Hematopoietic multipotent progenitor cell treated with erythropoietin and hydrocortisone succinate and interleukin-3 and kit ligand, for 6 days (in vitro differentiated cells): ENCODE results near the gene LRCH3.
"Not testable (repeated sequence)": the region's sequence is repeated elsewhere in the genome, so short reads cannot be mapped to it uniquely, and the experiment has no call there.

ENCODE experiments used
- DNase-seq: peaks from one replicate; pipeline ENCODE4 v3.0.0-alpha.2; 2015

LRCH3 gene

DNA sequence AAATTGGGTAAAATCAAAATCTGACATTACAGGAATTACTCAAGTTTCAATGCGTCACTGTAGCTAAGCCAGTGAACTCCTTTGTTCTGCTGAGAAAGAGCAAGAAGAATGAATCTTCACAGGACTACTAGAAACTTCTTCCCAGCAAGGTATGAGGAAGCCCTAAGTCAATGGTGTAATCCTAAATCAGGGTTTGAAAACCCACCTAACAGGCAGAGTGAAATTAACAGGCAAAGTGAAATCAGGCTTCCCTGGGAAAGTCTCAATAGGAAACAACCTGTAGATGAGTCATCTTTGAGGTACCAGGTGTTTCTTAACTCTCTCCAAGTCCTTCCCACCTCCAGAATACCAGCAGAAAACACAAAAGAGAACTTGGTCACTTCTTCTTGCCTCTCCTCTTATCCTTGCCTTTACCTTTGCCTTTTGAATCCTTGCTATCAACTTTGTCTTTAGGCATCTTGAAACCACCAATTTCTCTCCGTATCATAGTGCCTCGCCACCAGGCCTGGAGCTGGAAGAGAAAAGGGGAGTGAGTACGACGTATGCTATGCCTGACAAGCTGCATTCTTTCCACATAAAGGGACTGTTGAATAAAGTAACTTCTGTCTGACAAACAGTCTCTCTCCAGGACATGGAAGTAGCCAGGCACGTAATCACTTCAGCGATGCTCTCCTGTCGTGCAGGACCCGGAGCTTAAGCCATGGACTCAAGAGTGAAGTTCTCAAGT, 98.3 kb downstream of the LRCH3 start:
- no peak for DNase-seq

DNA sequence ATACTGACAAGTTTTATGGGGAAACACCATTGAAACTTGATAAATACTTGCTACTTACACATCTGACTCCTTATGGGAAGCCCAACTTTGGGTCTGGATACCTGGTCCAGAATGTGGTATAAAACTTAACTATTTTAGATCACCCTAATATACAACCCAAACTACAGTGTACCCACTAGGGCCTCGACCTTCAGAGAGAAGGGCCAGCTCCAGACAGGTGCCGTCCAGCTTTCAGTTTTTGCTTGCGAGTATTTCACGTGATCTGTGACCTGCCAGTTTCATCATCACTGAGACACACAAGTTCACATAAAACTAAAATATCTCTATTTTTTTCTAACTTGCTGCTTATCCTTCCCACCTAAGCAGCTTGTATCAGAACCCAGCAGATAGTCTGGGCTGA, 99.6 kb downstream of the LRCH3 start:
- no peak for DNase-seq

DNA sequence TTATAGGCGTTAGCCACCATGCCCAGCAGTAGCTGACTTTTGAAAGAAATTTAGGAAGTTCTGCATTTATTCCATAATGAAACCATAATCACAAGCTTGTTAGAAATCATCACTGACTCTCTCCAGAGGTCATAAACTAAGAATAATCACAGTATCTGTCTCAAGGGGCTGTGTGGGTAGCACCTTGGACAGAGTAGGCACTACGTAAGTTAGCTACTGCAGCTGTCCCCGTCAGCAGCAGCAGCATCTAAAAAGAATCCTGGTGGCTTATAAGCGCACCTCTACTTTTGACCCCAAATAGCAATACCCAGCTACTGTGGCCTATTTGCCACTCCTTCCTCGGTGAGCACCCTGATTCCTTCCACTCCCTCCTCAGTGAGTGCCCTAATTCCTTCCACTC, 101.1 kb downstream of the LRCH3 start:
- no peak for DNase-seq

DNA sequence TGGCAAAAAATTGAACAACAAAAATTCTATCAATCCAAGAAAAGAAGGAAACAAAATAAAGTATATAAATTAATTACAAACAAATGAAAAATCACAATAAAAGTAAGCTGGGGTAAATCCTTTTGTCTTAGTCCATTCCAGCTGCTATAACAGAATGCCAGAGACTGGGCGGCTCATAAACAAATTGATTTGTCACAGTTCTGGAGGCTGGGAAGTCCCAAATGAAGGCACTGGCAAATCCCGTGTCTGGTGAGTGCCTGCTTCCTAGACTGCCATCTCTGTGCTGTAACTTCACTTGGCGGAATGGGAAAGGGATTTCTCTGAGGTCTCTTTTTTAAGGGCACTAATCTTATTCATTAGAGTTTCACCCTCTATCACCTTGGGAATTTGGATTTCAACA, 105.4 kb downstream of the LRCH3 start:
- no peak for DNase-seq

DNA sequence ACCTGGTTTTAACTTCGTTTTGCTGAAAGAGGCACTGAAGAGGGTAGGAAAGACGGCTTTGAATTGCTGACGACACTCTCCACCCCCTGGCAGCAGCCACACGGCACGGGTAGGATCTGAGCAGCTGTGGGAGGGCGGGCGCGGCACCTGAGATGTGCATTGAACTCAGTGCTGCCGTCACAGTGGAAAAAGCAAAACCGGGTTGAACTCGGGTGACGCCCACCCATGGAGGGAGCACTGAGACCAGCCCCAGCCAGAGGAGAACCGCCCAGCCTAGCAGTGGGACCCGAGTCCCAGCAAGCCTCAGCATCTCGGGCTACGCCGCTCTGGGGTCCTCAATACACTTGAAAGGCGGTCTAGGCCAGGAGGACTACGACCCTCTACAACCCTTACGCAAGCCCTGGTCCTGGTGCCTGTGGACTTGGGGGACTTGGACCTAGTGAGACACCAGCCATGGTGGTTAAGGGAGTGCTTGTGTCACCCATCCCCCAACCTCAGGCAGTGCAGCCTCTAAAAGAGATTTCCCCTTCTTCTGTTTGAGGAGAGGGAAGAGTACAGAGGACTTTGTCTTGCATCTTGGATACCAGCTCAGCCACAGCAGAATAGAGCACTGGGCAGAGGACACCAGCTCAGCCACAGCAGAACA, 108.9 kb downstream of the LRCH3 start:
- no peak for DNase-seq

DNA sequence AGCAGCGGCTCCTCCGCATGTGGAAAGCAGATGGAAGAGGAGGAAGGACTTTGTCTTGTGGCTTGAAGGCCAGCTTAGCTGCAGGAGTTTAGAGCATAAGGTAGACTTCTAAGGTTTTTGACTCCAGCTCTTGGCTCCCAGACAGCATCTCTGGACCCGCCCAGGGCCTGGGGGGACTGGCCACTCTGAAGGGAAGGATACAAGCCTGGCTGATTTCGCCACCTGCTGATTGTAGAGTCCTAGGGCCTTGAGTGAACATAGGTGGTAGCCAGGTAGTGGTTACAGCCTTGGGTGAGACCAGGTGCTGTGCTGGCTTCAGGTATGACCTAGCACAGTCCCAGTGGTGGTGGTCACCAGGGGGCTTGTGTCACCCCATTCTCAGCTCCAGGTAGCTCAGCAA, 110.6 kb downstream of the LRCH3 start:
- no peak for DNase-seq

DNA sequence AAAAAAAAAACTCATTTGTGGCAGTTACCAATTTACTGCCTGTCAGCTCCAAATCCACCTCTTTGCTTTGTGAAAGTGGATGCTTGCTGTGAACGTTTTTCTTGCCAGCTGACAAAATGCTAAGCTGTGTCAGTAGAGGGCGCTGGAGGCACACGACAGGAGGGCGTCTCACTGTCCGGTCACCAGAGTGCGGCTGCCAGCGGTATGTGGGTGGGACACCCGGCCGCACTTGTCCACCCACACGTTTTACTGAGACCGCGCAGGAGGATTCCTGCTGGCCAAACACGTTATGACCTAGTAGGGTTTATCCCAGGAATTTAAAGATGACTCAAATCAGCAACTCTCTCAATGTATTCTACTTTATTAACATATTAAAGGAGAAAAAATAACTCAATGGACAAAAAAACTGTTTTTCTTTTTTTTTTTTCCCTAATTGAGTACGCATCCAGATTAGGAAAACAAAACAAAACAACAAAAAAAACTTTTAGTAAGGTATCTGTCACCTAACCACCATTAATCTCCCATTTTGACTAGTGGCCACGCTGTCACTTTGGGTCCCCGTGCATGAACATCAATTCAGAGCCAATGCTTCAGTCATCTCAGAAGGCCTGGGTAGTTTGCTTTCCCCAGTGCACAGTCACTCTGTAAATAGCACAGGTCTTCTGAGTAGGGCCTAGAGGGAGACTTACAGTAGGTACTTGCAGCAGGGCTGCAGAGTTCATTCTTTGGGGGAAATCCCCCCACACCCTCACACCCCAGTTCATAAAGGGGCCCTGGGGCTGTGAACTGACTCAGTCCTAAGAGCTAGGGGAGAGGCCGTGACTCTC, 115.2 kb downstream of the LRCH3 start:
- peak; percentile 90 for DNase-seq

DNA sequence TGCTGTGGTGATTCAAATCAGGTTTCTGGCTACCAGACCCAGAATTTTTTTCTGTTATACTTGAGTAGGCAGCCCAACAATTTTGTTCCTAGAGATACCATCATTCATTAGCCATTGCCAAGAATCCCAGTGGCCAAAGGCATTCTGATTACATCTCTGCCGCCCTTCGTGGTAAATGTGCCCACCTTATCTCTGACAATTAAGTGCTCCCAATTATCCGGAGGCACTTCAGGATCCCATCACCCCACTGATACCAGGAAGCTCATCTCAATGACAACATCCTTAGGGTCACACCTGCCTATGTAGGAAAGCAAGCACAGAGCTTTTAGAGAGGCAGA, 115.8 kb downstream of the LRCH3 start:
- DNase-seq, result no peak

DNA sequence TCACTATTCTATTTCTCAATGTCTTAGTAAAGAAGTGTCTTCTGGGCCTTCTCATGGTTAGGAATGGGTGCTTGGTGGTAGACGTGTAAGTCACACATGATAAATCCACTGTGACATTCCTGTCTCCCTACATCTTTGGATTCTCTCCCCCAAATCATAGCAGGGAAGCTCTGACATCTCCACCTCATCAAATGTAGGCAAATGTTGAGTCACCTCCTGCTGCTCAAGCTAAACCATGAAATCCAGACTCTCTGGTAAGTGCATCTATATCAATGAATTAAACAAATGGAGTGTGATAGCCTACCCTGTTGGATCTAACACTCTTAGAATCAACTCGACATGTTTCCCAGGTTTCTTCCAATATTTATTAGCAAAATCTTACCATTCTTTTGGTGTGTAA, 116.1 kb downstream of the LRCH3 start:
- DNase-seq, result no peak

DNA sequence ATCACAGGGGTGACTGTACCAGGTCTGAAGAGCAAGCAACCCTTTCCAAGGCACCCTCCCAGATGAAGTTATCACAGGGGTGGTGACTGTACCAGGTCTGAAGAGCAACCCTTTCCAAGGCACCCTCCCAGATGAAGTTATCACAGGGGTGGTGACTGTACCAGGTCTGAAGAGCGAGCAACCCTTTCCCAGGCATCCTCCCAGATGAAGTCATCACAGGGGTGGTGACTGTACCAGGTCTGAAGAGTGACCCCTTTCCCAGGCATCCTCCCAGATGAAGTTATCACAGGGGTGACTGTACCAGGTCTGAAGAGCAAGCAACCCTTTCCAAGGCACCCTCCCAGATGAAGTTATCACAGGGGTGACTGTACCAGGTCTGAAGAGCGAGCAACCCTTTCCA, 117.5 kb downstream of the LRCH3 start:
- not testable (repeated sequence) for DNase-seq

DNA sequence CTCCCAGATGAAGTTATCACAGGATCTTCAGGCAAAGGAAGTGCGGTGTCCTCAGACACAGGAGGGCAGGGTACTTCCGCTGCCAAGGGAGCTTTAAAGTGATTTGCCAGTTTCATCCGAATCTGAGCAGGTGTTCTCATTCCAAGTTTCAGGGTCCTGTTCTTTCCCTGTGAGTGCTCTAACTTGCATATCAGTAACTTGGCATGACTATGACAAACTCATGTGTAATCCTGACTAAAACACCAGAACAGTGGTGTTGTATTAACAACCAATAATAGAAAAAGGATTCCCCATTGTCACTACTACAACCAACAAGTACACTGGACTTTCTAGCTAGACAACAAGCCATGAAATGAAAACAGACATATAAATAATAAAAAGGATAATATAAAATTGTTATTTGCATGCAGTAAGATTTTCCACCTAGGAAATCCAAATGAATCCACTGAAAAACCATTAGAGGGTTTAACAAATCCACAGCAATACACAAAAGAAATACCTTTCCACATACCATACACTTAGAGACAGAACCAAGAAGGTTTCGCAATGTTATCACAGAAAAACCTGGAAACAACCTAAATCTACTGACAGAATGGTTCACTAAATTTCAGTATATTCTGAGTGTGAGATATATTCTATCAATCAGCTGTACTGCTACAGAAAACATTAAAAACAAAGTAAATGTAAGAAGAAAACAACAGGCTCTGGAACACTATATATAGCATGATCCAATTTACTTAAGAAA, 118.1 kb downstream of the LRCH3 start:
- DNase-seq, result no peak

DNA sequence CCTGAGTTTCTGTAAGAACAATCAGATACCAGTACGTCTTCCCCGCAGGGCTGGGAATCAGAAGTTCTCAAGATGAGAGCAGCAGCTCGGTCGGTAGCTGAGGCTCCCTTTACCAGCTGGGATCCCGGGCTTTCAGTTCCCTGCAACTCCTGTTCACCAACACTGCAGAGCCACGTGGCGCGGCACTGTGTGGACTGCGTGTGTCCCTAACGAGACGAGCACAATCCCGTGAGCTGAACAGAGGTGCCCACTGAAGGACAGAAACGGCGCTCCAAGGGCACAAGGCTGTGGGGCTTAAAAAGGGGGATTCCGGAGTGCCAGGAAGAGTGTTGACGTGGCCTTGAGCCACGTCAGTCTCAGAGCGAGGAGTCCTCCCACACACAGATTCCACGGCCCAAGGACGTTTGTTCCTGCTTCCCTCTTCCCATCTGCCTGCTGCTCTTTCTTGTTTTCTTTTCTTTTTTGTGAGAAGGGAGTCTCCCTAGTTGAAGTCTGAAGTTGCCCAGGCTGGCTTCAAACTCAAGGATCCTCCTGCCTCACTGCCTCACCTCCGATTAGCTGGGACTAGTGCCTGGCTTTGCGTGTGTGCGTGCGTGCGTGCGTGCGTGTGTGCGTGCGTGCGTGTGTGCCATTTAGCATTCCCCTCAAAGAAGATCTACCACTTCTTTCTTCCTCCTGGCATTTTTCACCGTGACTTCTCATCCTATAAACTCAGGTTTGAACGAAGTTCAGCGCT, 121.9 kb downstream of the LRCH3 start:
- no peak for DNase-seq

DNA sequence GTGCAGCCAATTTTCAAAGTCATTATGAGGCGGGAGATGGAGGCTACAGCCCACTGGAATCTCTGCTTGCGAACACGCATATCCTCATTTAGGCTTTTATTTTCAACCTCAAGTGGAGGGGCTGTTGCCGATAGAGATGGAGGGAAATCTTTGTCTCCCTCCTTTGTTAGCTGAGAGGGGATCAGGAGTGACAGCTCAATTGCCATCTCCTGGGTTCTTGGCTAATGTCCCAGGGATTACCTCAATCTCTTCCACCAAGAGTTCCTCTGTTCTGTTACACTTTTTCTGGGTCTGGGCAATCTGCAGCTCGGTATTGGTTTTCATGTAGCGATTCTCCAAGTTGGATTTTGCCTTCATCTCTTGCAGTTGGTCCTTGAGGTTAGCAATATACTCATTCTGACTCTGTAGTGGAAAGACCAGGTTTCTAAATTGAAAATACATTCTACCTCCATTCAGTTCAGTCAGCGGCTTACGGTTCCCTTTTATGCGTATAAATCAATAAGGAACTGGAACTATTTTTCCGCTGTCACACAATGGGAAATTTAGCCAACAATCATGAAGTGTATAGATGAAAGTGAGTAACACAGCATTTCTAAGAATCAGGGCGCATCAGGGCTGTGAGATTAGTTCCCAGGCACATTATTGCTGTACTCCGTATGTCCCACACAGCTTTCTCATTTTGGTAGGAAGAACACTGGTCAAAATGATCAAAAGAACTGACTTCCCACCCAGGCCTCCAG, 122.8 kb downstream of the LRCH3 start:
- DNase-seq, result no peak

DNA sequence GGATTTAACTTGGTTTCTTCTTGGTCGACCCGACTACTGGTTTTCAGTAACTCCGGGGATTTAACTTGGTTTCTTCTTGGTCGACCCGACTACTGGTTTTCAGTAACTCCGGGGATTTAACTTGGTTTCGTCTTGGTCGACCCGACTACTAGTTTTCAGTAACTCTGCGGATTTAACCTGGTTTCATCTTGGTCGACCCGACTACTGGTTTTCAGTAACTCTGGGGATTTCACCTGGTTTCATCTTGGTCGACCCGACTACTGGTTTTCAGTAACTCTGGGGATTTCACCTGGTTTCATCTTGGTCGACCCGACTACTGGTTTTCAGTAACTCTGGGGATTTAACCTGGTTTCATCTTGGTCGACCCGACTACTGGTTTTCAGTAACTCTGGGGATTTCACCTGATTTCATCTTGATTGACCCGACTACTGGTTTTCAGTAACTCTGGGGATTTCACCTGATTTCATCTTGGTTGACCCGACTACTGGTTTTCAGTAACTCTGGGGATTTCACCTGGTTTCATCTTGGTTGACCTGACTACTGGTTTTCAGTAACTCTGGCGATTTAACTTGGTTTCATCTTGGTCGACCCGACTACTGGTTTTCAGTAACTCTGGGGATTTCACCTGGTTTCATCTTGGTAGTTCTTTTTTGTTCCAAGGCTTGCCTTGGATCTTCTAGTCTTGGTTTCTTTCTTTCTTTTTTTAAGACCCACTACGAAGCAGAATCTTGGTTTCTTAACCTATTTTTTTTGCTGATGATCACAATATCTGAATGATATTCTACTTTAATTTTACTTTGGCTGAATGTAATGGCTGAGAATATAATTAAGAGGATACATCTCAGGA, 130.6 kb downstream of the LRCH3 start:
- DNase-seq, result not testable (repeated sequence)

DNA sequence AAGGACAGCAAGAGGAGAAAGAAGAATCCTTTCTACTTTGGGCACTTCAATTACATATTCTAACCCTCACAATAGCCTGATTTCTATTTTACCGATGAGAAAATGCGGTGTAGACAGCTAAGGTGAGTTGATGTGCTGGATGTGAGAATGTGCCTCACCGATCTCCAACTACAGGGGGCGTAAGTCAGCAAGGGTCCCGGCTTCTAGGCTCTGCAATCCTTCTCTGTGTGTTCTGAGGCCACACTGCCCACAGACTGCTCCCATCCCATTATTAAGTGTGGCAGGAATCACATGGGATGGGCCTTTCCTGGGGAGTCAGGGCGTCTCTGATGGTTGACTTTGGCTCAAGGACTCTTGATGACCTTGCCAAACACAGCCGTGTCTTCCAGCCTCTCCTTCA, 135.4 kb downstream of the LRCH3 start:
- DNase-seq, result peak; percentile 18

DNA sequence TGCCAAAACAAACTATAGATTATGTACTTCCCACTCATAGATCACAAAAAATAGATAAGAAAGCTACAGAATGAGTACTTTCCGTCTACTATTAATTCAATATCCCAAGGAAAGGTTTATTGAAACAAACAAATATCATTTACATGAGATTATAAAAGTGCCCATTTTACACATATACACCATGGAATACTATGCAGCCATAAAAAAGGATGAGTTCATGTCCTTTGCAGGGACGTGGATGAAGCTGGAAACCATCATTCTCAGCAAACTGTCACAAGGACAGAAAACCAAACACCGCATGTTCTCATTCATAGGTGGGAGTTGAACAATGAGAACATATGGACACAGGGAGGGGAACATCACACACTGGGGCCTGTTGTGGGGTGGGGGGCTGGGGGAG, 136.5 kb downstream of the LRCH3 start:
- DNase-seq, result not testable (repeated sequence)

DNA sequence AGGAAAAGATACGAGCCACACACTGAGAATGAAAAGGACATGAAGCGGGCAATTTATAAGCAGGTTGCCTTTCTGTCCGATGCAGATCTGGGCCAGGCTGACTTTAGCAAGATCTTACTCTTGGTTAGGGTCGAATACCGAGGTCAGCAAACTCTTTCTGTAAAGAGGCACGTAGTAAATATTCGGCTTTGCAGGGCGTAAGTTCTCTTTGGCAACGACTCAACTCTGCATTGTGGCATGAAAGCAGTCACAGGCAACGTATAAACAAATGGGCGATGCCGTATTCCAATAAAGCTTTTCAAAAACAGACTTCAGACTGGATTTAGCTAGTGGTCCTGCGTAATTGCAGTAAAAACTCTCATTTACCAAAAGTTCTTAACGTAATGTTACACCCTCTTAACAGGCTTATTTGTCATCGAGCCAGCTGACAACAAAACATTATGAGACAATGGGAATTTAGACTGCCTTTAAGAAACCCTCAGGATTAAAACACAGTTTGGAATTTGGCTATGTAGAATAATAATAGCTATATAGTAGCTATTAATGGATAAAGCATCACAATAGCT, 145.8 kb downstream of the LRCH3 start:
- no peak for DNase-seq
